ENCODE measurements around the gene KHSRP. TPM values are rescaled to one million over a fixed set of nuclear protein-coding genes. Genes with fewer than 3 reads are reported as not detected.

KHSRP gene
- total and polyA plus RNA-seq, 2 donors (not counting 1 experiment from before 2014, with no cell fraction given) = 79.6 to 205 TPM

GRCh38 chr19:6467384-6467783 lies 42.8 kb upstream of the KHSRP start:
- ChIA-PET POLR2A (no interaction called here), CTCF (no interaction called here)
- H3K4me3 Mint-ChIP-seq = no peak overlapping the region
- no peak overlapping the region for H2AFZ ChIP-seq (ENCODE audit: insufficient read depth, low read depth, low read length, poor library complexity, severe bottlenecking)
- ATAC-seq (ENCODE audit: low read depth) (no peak), DNase-seq (no peak)
- peaks cover 0 to 10% (median 0%) of the 10 kb centered on the region in 3 donors for H3K9me3 ChIP-seq (ENCODE audit: control extremely low read depth in 1 of 3, control insufficient read depth in 2 of 3, insufficient read depth in 1 of 3, low read length in 2 of 3)
- H3K4me3 ChIP-seq (ENCODE audit: control extremely low read depth in 1 of 5, extremely low read depth in 1 of 5, insufficient read depth in 1 of 5, low read depth in 2 of 5, low read length in 4 of 5) = no peak overlapping the region
- 85% methylated on average over 6 of the region's 8 CpGs for WGBS (ENCODE audit: insufficient coverage)
- H3K27ac Mint-ChIP-seq = no peak overlapping the region
- no peaks in the 10 kb centered on the region for H3K79me2 ChIP-seq (ENCODE audit: control insufficient read depth, insufficient read depth, low read length)
- H4K20me1 ChIP-seq (ENCODE audit: control insufficient read depth, insufficient read depth, low read length, poor library complexity, severe bottlenecking) = no peaks in the 10 kb centered on the region
- H3K36me3 ChIP-seq (replicated peaks in 1 of 2; ENCODE audit: control extremely low read depth in 1 of 2, control insufficient read depth in 1 of 2, extremely low read depth in 1 of 2, insufficient read depth in 2 of 2, low read length in 1 of 2) = peaks cover 0 to 28% of the 10 kb centered on the region in 2 experiments
- H3K27me3 ChIP-seq (replicated peaks in 1 of 4; ENCODE audit: control extremely low read depth in 1 of 4, control insufficient read depth in 3 of 4, insufficient read depth in 4 of 4, low read length in 3 of 4) = peaks cover 0 to 15% (median 6%) of the 10 kb centered on the region in 4 experiments
- H3K27ac ChIP-seq (ENCODE audit: low read length in 2 of 2) = no peak overlapping the region
- peaks cover 15% of the 10 kb centered on the region for H3K4me1 Mint-ChIP-seq
- no peaks in the 10 kb centered on the region for H3K27me3 Mint-ChIP-seq
- peaks cover 10 to 11% of the 10 kb centered on the region in 2 donors for H3K4me1 ChIP-seq (ENCODE audit: control insufficient read depth in 2 of 2, insufficient read depth in 2 of 2, low read length in 2 of 2)
- TF ChIP-seq, protein P1, sequence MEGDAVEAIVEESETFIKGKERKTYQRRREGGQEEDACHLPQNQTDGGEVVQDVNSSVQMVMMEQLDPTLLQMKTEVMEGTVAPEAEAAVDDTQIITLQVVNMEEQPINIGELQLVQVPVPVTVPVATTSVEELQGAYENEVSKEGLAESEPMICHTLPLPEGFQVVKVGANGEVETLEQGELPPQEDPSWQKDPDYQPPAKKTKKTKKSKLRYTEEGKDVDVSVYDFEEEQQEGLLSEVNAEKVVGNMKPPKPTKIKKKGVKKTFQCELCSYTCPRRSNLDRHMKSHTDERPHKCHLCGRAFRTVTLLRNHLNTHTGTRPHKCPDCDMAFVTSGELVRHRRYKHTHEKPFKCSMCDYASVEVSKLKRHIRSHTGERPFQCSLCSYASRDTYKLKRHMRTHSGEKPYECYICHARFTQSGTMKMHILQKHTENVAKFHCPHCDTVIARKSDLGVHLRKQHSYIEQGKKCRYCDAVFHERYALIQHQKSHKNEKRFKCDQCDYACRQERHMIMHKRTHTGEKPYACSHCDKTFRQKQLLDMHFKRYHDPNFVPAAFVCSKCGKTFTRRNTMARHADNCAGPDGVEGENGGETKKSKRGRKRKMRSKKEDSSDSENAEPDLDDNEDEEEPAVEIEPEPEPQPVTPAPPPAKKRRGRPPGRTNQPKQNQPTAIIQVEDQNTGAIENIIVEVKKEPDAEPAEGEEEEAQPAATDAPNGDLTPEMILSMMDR (IDR thresholded peaks at IDR 0.05) = no peak
- no peak for TF ChIP-seq EZH2 (IDR thresholded peaks at IDR 0.05; ENCODE audit: borderline replicate concordance, insufficient read depth, low read depth, low read length, poor library complexity, severe bottlenecking)
- intact Hi-C loops (cut with micrococcal nuclease) = no loop called here
- no peaks in the 10 kb centered on the region for H3K9me3 Mint-ChIP-seq (ENCODE audit: insufficient read depth)
- H3K9ac ChIP-seq (ENCODE audit: low read length) = no peak overlapping the region
- no peak overlapping the region for H3K4me2 ChIP-seq (replicated peaks; ENCODE audit: low read depth, low read length, poor library complexity, severe bottlenecking)

GRCh38 chr19:6466526-6467248 lies 42.1 kb upstream of the KHSRP start:
- CTCF ChIA-PET = interaction anchor here (0.6 kb wide), 1 partner anchor 202 kb away, joined by 3 read pairs; no protein-coding TSS in a partner anchor
- Histone ChIP-seq H3K79me2 (ENCODE audit: control insufficient read depth, insufficient read depth, low read length) (no peaks in the 10 kb centered on the region), H3K4me1 (ENCODE audit: control insufficient read depth in 2 of 2, insufficient read depth in 2 of 2, low read length in 2 of 2) (peaks cover 10 to 11% of the 10 kb centered on the region in 2 donors), H3K9ac (ENCODE audit: low read length) (no peak overlapping the region), H3K4me2 (replicated peaks; ENCODE audit: low read depth, low read length, poor library complexity, severe bottlenecking) (no peak overlapping the region), H3K27ac (ENCODE audit: low read length in 2 of 2) (no peak overlapping the region), H3K36me3 (replicated peaks in 1 of 2; ENCODE audit: control extremely low read depth in 1 of 2, control insufficient read depth in 1 of 2, extremely low read depth in 1 of 2, insufficient read depth in 2 of 2, low read length in 1 of 2) (peaks cover 0 to 28% of the 10 kb centered on the region in 2 experiments), H3K4me3 (ENCODE audit: control extremely low read depth in 1 of 5, extremely low read depth in 1 of 5, insufficient read depth in 1 of 5, low read depth in 2 of 5, low read length in 4 of 5) (no peak overlapping the region), H2AFZ (ENCODE audit: insufficient read depth, low read depth, low read length, poor library complexity, severe bottlenecking) (no peak overlapping the region), H3K27me3 (replicated peaks in 1 of 4; ENCODE audit: control extremely low read depth in 1 of 4, control insufficient read depth in 3 of 4, insufficient read depth in 4 of 4, low read length in 3 of 4) (peaks cover 0 to 15% (median 6%) of the 10 kb centered on the region in 4 experiments), H4K20me1 (ENCODE audit: control insufficient read depth, insufficient read depth, low read length, poor library complexity, severe bottlenecking) (no peaks in the 10 kb centered on the region), H3K9me3 (ENCODE audit: control extremely low read depth in 1 of 3, control insufficient read depth in 2 of 3, insufficient read depth in 1 of 3, low read length in 2 of 3) (peaks cover 0 to 10% (median 0%) of the 10 kb centered on the region in 3 donors)
- no peak for DNase-seq
- WGBS (ENCODE audit: insufficient coverage) = 96% methylated on average over 19 of the region's 21 CpGs
- Mint-ChIP-seq H3K27me3 (no peaks in the 10 kb centered on the region), H3K4me1 (peaks cover 15% of the 10 kb centered on the region), H3K27ac (peak overlapping the region; percentile 26), H3K4me3 (no peak overlapping the region), H3K9me3 (ENCODE audit: insufficient read depth) (no peaks in the 10 kb centered on the region)
- POLR2A ChIA-PET = interaction anchor here (1.3 kb wide), 1 partner anchor 50 kb away, joined by 6 read pairs; no protein-coding TSS in a partner anchor
- TF ChIP-seq, protein P1 (IDR thresholded peaks at IDR 0.05) = no peak
- TF ChIP-seq EZH2 (IDR thresholded peaks at IDR 0.05; ENCODE audit: borderline replicate concordance, insufficient read depth, low read depth, low read length, poor library complexity, severe bottlenecking) = no peak
- ATAC-seq (ENCODE audit: low read depth) = no peak
- intact Hi-C loops (cut with micrococcal nuclease) = no loop called here
